ENCODE results near the gene AXL. TPM values are rescaled to one million over a fixed set of nuclear protein-coding genes. Genes with fewer than 3 reads are reported as not detected.

The AXL gene
- total and polyA plus RNA-seq, 10 donors = 2.3 to 135 (median 61.5) TPM

DNA sequence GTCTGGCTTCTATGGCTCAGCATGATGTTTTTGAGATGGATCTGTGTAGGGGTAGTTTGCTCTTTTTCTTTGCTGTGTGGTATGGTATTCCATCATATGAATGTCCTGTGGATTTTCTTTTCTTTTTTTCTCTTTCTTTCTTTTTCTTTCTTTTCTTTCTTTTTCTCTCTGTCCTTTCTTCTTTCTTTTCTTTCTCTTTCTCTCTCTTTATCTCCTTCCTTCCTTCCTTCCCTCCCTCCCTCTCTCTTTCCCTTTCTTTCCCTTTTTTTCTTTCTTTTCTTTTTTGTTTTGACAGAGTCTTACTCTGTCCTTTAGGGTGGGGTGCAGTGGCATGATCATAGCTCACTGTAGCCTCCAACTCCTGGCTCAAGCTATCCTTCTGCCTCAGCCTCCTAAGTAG, 36.1 kb downstream of the AXL start:
- intact Hi-C loops (cut with DNase I; ENCODE audit: low total_unique reads) = no loop called here
- DNase-seq = no peak
- peaks cover 0 to 81% (median 5%) of the 10 kb centered on the region in 6 donors for H3K36me3 ChIP-seq

GRCh38 chr19:41261474-41262190, 42.6 kb downstream of the AXL start:
- H3K27ac ChIP-seq = peak overlapping the region; percentile 17 to 100 (median 99)
- 57 to 63% (median 60%) methylated on average over 10 of the region's 10 CpGs for WGBS, 5 donors
- H3K9me3 ChIP-seq = no peaks in the 10 kb centered on the region
- no peaks in the 10 kb centered on the region for H3K27me3 ChIP-seq (replicated peaks in 1 of 7)
- H3K36me3 ChIP-seq = peaks cover 0 to 34% (median 3%) of the 10 kb centered on the region in 6 donors
- intact Hi-C loops (cut with DNase I; ENCODE audit: low total_unique reads) = loop anchor here (5.0 kb wide), 1 partner anchor 54 kb away; no protein-coding TSS in a partner anchor
- peaks cover 11 to 36% (median 30%) of the 10 kb centered on the region in 6 donors for H3K4me1 ChIP-seq
- no peak for DNase-seq
- no peak for TF ChIP-seq POLR2A (IDR thresholded peaks at IDR 0.05)
- TF ChIP-seq CTCF (IDR thresholded peaks at IDR 0.05 in 8 of 11, conservative IDR thresholded peaks at IDR 0.05 in 3 of 11) = no peak
- no peak for TF ChIP-seq POLR2AphosphoS5 (IDR thresholded peaks at IDR 0.05)
- peak overlapping the region in 7 of 8 donors; percentile 44 to 89 (median 62) for H3K4me3 ChIP-seq

More for the DNA sequence above, 36.1 kb downstream of the AXL start:
- Histone ChIP-seq H3K4me1 (no peaks in the 10 kb centered on the region), H3K27me3 (replicated peaks in 1 of 7) (peaks cover 0 to 22% (median 0%) of the 10 kb centered on the region in 7 donors), H3K4me3 (no peak overlapping the region), H3K27ac (no peak overlapping the region), H3K9me3 (no peaks in the 10 kb centered on the region)
- TF ChIP-seq POLR2AphosphoS5 (IDR thresholded peaks at IDR 0.05) (no peak), POLR2A (IDR thresholded peaks at IDR 0.05) (no peak), CTCF (IDR thresholded peaks at IDR 0.05 in 8 of 11, conservative IDR thresholded peaks at IDR 0.05 in 3 of 11) (no peak)

DNA sequence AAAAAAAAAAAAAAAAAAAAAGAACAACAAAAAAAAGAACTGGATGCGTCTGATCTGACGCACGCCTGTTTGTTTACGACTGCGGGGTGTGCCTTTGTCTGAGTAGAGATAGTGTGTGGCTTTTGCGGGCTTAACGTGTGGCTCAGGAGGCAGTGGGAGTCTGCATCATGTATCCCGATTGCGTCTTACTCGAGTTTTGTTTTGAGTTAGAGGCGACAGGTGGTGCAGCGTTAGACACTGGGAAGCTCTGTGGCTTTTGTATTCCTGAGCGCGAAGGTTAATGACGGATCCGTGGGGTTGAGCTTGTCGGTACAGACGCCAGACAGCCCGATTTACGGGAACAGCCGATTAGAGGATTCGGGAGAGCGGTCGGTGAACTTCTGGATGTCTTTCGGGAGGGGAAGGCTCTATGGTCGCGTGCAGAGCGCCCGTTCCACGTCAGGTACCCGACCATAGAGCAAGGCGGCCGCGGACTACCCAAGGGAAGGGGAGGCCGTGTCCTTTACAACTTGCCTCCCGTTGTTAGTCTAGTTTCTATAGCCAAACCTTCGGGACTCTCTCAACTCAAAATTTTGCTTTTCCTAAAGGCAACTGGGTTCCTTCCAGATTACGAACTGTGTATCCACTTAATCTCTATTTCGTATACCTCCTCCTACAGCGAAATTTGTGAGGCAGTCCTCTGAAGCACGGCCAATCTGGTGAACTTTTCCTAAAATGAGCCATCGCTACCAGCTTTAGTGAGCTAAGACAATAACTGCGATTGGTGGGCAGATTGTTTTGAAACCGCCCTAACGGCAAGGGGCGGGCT, 44.2 kb downstream of the AXL start:
- TF ChIP-seq POLR2A (IDR thresholded peaks at IDR 0.05) (peak in 2 of 3 donors; percentile 24 to 93), POLR2AphosphoS5 (IDR thresholded peaks at IDR 0.05) (peak; percentile 62 to 91 (median 75)), CTCF (IDR thresholded peaks at IDR 0.05 in 8 of 11, conservative IDR thresholded peaks at IDR 0.05 in 3 of 11) (no peak)
- intact Hi-C loops (cut with DNase I; ENCODE audit: low total_unique reads) = loop anchor here (5.0 kb wide), 1 partner anchor 56 kb away; no protein-coding TSS in a partner anchor
- 0% methylated on average over 45 to 46 of the region's 46 CpGs for WGBS, 5 donors
- Histone ChIP-seq H3K9me3 (no peaks in the 10 kb centered on the region), H3K4me1 (peaks cover 21 to 51% (median 46%) of the 10 kb centered on the region in 6 donors), H3K36me3 (peaks cover 0 to 34% (median 7%) of the 10 kb centered on the region in 6 donors), H3K27me3 (replicated peaks in 1 of 7) (no peaks in the 10 kb centered on the region), H3K4me3 (peak overlapping the region; percentile 43 to 89 (median 56)), H3K27ac (peak overlapping the region; percentile 93 to 100 (median 99))
- DNase-seq = peak; percentile 93
